GM19397 (cell line): Measurements from ENCODE around the gene CNTNAP3B.
"Not testable (repeated sequence)": the region's sequence is repeated elsewhere in the genome, so short reads cannot be mapped to it uniquely, and the experiment has no call there.

Experiments used
- ATAC-seq: cut with Tn5 transposase; IDR thresholded peaks from one replicate; pipeline ENCODE4 v1.9.1; 2021; ENCODE audit warnings: mild to moderate bottlenecking, moderate library complexity; ENCODE audit not compliant: unreplicated experiment

Gene CNTNAP3B

DNA sequence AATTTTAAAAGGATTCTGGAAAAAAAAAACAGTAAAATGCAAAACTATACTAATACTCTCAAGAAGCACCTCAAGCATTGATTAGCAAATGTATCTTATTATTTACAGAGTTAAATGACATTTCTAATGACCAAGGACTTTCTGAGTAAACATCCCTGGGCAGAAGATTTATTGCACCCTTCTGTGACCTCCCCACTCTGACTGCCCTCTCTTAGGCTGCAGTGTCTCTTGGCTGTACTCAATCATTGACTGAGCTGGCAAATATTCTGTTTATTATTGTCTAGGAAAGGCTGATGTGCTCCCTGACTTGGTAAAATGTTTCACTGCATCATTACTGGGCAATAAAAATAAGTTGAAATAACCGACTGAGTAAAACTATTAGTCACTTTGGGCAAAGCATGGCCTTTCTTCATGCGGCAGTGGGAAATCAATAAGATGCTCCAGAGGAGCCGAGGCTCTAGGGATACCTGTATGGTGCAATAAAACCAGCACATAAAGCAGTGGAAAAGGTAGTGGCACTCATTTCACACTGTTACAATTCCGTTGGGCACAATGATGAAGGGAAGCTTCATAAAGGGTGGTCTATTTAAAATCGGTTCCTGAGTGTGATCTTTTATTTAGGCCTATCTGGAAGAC is 151.1 kb downstream of the CNTNAP3B start:
- not testable (repeated sequence) for ATAC-seq

DNA sequence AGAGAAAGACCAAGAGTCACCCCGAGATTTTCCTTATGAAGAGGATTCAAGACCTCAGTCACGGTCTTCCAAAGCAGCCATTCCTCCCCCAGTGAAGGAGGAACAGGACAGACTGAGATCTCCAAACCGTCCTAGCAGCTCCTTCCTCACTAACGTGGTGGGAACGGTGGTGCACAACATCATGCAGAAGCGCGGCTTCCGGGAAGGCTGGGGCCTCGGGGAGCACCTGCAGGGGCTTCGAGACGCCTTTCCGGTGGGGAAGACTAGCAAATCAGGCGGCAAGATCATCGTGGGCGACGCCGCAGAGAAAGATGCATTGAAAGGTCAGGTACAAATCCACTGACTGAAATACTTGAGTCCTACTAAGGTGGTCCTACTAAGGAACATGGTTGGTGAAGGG is 154.3 kb downstream of the CNTNAP3B start:
- ATAC-seq: not testable (repeated sequence)

DNA sequence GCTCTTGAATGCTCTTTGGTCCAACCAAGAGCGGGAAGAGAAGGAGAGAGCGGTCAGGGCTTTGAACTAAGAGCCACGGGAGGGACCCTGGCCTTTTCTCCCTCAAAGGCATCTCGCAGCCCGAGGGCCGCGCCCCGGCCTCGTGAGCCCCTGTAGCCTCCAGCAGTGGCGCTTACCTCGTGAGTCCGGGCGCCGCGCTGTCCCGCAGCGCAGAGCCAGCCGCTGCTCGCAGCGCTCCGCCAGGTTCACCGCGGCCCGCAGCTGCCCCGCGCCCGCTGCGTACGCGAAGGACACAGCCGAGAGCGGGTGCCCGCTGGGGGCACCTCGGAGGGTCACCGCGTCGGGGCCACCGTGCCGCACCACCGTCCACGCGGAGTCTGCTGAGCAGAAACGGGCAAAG is 176.2 kb downstream of the CNTNAP3B start:
- ATAC-seq: not testable (repeated sequence)

DNA sequence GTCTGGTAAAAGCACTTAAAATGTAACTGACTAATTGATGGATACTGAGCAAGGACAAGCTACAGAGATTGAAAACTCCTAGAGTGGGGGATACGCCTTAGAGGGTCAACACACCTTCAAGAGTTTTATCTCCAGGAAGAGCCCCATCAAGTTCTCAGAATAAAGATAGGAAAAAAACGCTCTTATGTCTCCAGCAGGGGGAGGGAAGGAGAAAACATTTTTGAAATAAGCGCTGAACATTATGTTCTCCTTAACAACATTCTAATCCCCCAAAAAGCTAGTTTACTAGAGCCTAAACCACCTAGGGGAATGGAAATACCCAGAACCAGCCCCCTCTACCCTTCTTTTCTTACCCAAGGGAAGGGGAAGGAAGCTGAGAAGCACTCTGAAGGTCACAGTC is 187.5 kb downstream of the CNTNAP3B start:
- ATAC-seq: not testable (repeated sequence)

DNA sequence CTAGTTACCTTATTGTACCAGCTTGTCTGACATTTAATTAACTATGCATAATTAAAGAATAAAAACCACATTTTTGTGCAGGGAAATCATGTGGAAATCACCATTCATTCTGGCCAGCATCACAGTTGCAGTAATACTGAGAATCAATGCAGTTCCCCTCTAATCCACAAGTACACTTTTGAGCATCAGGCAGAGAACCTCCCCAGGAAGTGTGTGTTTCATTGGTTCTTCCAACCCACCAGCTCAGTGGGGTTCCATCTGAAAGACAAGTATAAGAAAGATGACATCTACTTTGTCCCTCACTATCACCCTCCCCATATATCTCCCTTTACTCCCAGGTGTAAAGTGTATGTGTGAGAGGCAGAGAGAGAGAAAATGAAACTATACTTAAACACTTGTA is 191.1 kb downstream of the CNTNAP3B start:
- not testable (repeated sequence) for ATAC-seq

DNA sequence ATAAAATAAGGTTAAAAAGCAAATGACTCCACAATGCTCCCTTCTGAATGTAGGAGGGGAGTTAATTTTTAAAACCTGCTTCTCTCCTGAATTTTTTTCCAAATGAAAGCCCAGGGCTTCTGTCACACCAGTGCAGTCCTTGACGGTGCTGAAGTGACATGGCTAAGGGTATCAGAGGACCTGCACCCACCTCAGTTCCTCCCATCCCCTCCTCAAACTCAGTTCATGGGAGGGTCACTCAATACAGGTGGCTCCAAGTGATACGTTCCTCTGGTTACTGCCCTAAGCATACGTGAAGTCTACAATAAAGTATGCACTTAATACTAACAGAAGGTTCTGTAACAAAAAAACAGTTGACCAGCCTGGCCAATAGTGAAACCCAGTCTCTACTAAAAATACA is 193.5 kb downstream of the CNTNAP3B start:
- ATAC-seq: not testable (repeated sequence)

DNA sequence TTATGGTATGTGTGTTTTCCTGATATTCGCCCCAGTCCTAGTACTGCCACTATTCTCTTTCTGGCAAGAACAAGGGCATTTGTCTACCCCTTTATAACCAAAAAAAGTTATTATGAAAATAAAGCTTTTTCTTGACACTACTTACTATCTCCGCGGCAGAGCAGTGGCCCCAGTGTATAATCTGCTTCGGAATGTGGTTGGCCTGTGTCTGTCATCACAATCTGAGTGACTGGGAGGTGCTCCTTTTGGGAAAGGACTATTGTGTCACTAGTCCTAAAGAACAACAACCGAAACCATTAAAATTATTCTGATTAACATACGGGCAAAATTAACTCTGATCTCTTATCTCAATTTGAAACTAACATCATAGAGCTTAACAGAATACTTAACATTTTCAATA is 200.1 kb downstream of the CNTNAP3B start:
- not testable (repeated sequence) for ATAC-seq

DNA sequence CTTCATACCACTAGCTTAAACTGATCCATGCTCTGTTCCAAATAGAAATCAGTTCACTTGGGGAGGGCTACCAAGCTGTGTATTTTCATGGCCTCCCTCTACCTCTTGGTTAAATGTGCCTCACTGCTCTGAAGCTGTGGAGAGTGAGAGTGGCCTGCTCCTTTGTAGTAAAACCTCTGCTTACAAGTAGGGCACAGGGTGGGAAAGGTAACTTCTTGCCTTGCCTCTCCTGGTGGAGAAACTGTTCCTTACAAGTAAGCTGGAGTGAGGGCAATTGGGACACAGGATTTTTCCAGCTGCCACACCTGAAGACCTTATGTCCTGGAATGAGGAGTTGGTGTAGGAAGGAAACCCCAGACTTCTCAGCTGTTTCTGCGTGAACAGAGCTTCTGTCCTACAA is 211.9 kb downstream of the CNTNAP3B start:
- not testable (repeated sequence) for ATAC-seq

DNA sequence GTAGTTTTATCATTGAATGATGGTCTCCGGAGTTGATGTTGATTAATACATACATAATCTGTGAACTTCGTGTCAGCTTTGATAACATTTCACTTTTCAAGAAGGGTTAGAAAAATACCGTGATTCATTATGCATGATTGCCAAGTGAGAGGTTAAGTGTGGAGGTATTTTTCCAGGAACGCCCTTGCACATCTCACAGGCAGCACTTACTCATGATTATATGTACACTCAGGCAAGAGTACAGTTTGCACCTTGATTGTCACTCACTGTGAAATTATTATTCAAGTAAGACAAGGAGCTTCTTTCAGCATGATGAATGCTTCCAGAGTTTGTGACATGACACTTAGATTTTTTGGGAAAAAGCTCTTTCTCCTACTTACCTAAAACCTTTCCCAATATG is 223.7 kb downstream of the CNTNAP3B start:
- not testable (repeated sequence) for ATAC-seq

DNA sequence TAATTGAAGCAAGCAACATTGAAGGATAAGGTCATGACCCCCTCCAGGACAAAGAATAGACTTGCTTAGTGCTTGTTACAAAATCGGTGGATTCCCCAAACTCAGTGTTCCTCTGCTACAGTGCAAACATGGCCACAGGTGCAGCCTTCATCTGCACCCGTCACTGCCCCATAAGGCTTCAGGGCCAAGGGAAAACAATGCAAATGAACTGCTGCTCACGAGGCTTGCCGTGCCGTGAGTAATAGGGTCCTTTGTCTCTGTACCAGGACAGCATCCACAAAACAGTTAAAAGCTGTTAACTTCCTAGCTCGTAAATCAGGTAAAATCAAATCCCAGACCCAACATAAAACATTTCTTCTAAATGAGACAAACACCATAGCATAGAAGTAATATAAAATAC is 226.5 kb downstream of the CNTNAP3B start:
- ATAC-seq: not testable (repeated sequence)

DNA sequence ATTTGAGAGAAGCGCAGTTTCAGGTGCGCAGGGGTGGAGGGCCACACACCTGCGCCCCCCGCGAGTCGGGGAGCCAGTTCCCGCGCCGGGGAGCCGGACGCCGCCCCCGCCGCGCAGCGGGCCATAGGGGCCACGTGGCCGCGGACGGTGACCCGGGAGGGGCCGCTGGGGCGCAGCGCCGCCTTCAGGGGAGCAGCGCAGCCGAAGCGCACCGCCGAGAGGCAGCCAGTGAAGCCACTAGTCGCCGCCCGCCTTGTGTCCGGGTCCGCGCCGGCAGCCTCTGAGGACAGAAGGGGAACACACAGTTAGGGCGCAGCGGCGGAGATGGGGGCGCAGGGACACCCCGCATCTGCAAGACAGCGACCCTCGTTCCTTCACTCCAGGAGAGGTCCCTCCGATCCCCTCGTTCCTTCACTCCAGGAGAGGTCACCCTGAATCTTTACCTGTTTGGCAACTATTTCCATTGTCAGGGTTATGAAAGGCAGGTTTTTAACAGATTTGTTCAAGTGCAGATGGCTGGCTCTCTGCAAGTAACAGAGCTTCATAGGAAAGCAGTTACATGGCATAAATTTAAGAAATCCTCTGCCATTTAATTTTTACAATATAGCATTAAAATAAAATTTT is 230.4 kb downstream of the CNTNAP3B start:
- not testable (repeated sequence) for ATAC-seq

DNA sequence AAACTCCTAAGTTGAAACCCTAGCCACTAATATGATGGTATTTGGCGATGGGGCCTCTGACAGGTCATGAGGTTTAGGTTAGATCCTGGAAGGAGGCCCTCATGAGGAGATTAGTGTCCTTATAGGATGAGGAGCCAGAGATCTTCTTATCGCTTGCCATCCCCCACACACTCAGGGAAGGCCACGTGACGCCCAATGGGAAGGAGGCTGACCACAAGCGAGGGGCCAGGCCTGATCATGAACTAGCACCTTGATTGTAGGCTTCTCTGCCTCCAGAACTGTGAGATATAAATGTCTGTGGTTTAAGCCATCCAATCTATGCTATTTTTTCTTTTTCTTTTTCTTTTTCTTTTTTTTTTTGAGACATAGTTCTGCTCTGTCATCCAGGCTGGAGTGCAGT is 254.7 kb downstream of the CNTNAP3B start:
- not testable (repeated sequence) for ATAC-seq

DNA sequence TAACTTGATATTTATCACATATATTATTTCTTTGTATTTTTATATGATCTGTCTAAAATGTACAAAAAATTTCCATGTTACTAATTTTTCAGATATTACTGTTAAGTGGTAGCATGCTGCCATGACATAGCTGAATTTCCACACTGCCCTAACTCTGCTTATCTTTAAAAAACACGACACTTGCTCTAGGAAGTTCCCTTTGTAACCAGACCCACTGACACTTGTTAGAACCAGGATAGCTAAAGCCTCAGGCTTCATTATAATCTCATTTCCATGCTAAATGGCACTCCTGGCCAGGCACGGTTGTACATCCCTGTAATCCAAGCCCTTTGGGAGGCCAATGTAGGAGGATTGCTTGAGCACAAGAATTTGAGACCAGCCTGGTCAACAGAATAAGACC is 273.8 kb downstream of the CNTNAP3B start:
- ATAC-seq: not testable (repeated sequence)

DNA sequence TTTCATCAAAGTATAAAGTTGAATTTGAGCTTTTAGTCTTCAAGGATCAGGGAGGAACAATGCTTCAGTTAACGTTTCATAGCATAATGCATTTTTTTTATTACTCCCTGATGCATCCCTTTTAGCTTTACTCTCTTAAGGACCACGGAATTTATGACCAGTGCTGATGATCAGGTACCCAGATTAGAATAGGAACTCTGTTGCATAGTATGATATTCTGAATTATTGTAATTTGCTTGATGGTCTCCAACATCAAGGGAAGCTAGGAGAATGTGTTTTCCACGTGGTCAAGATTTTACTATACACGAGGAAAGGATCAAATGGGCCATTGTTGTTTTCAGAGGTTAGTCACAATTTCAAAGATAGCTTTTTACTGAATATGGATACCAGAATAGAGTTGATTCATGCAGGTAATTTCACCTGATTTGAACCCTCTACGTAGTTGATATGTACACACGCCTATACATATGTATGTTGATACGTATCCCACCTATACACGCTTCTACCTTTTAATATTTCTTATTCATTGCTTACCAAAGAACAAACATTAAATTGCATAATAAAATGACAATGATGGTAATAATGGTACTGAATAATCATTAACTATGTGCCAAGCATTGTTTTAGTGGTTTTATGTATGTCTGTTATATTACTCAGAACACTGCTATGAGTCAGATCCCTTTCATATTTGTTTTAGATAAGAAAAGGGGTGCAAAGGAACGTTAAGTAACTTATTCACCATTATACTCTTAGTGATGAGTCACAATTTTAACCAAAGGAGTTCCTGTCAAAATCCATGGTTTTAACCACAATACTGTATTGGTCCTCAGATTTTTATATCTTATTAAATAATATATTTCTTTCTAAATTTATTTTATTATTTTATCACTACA is 277.1 kb downstream of the CNTNAP3B start:
- ATAC-seq: not testable (repeated sequence)

DNA sequence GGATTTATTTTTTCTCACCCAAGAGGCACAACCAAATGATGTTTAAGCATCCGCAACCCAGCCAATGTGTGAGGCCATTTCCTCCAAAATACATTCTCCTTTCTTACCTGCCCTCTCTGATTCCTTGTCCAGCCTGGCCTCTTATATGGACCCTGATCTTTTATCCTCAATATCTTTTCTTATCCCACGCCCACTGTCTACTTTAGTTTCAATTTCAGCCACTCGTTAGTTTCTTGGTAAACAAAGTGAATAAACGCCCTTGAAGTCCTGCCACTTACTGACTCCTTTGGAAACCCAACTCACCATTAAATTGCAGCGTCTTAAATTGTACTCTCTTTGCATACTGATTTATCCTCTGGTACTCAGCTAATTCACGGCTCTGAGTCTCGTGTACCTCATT is 281.4 kb downstream of the CNTNAP3B start:
- not testable (repeated sequence) for ATAC-seq
